ENCODE results near the gene CLDN3.

DNA sequence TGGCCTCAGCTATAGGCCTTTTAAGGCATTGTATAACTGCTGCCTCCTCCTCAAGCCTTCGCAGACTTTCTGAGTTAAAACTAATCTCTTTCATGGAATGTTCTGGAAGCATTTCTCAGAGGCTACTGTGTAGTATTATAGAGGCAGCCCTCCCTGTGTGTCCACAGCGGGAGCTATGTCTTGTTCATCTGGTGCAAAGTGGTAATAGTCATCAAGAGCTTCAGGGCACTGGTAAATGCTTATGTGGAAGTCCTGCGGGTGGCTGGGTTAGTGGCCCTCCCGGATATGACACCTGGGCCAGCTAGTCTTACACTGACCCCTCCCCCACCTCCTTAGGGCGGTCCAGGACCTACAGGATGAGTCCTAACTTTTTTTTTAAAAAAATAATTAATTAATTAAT, 29.3 kb downstream of the CLDN3 start:
- TF ChIP-seq, protein P1, sequence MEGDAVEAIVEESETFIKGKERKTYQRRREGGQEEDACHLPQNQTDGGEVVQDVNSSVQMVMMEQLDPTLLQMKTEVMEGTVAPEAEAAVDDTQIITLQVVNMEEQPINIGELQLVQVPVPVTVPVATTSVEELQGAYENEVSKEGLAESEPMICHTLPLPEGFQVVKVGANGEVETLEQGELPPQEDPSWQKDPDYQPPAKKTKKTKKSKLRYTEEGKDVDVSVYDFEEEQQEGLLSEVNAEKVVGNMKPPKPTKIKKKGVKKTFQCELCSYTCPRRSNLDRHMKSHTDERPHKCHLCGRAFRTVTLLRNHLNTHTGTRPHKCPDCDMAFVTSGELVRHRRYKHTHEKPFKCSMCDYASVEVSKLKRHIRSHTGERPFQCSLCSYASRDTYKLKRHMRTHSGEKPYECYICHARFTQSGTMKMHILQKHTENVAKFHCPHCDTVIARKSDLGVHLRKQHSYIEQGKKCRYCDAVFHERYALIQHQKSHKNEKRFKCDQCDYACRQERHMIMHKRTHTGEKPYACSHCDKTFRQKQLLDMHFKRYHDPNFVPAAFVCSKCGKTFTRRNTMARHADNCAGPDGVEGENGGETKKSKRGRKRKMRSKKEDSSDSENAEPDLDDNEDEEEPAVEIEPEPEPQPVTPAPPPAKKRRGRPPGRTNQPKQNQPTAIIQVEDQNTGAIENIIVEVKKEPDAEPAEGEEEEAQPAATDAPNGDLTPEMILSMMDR (conservative IDR thresholded peaks at IDR 0.05 in 1 of 2, IDR thresholded peaks at IDR 0.05 in 1 of 2; ENCODE audit: extremely low read depth in 1 of 2, insufficient read depth in 1 of 2, low read depth in 1 of 2, low read length in 2 of 2), result no peak
- no peak for TF ChIP-seq EZH2 (IDR thresholded peaks at IDR 0.05; ENCODE audit: borderline replicate concordance, low read length)
